Urinary bladder (tissue), 4 donors: Measurements from ENCODE around the gene SNRPA1. TPM values are rescaled to one million over a fixed set of nuclear protein-coding genes. Genes with fewer than 3 reads are reported as not detected.
A peak's percentile ranks its signal among the peaks of the same experiment; 100 is the strongest.

Experiments used
- DNase-seq: peaks from one replicate; pipeline ENCODE4 v3.0.0-alpha.2; 2015; ENCODE audit errors: extremely low spot score
- H3K27ac ChIP-seq: one replicate; pipeline ENCODE4 v1.5.1; 2013; ENCODE audit warnings: low read depth, mild to moderate bottlenecking, moderate library complexity
- H3K36me3 ChIP-seq: one replicate; pipeline ENCODE4 v1.6.1; 2013; ENCODE audit warnings: mild to moderate bottlenecking, moderate library complexity; ENCODE audit not compliant: insufficient read depth
- H3K4me1 ChIP-seq: one replicate; pipeline ENCODE4 v1.6.1; 2013; ENCODE audit warnings: mild to moderate bottlenecking, moderate library complexity; ENCODE audit not compliant: insufficient read depth
- H3K4me3 ChIP-seq: one replicate; pipeline ENCODE4 v1.5.1; 2013; ENCODE audit warnings: low read depth, low read length
- WGBS: extraction: QIAGEN DNeasy Blood & Tissue Kit; methylation state at CpG from one replicate; pipeline ENCODE4 v1.1.7; 2013; 5-methylcytosine and 5-hydroxymethylcytosine counted together
- polyA plus RNA-seq: library from polyadenylated mRNA; stranded (reverse); fragments of 200-250 nt; gene quantifications from one replicate; pipeline ENCODE4 v1.2.3, GENCODE V29; 2013
- total RNA-seq: library from RNA; depleted of rRNA; stranded (reverse); fragments of >200 nt; gene quantifications from one replicate; pipeline ENCODE4 v1.2.3, GENCODE V29; 2014
- donor health status: healthy with polysubstance abuse.
- donor health status: healthy.

Gene SNRPA1
- total and polyA plus RNA-seq, 2 donors: 18.5 to 32.2 TPM

DNA sequence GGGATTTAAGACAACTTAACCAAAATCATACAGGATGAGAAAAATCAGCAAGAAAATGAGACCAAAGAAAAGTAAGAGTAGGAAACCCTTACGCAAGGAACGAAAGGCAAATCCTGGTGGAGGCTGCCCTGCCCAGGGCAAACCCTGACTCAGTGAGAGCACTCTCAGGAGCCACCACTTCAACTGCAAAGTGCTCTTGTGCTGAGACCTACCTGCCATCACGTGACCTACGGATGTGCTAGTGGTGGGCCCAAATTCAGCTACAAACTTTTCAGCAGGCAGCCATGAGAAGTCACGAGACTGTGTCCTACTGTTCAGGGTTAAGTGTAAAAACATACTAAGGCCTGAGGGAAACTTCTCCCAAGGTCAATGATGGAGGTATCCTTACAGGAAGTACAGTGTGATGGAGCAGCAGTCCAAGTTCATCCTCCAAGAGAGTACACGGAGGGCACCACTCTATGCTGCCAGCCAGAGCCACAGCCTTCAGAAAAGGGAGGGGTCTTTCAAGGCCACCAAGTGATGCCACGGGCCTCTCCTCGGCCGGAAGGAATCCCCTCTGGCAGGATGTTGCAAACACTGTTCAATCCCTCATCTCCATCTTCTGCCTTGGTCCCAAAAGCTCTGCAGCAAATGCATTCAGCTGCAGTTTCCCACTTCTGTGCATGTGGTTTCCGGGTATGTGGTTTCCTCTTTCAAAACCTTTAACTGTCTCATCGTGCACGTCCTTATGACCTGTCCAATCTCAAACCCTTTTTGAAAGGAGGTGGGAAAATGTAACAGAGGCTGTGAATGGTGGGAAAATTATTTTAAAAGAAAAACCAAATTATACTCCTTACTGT, 52.7 kb downstream of the SNRPA1 start:
- no peak for DNase-seq
- H3K27ac ChIP-seq: no peak overlapping the region
- no peaks in the 10 kb centered on the region for H3K36me3 ChIP-seq
- peaks cover 1% of the 10 kb centered on the region for H3K4me1 ChIP-seq
- H3K4me3 ChIP-seq: no peak overlapping the region
- WGBS: 50% methylated on average over 12 of the region's 12 CpGs

DNA sequence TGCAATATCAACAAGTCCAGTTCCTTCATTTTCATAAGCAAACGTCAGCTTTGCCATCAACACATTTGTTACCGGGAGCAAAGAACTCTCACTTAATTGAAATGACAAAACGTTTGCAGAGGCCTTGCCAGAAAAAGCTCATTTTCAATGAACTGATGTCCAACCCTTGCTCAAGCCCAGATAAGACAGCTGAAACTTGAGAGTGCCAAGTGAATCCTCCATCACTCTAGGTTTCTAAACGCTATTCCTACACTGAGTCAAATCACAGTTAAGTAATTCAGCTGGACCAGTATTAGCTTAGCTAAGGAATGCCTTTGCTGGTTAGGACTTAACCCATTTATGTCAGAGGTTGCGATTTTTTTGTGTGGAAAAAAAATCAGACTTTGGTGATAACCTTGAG, 54.7 kb downstream of the SNRPA1 start:
- H3K4me1 ChIP-seq: peaks cover 1% of the 10 kb centered on the region
- 47% methylated on average over 5 of the region's 5 CpGs for whole genome bisulfite sequencing
- DNase-seq: no peak
- no peak overlapping the region for H3K27ac ChIP-seq
- H3K4me3 ChIP-seq: no peak overlapping the region
- no peaks in the 10 kb centered on the region for H3K36me3 ChIP-seq

DNA sequence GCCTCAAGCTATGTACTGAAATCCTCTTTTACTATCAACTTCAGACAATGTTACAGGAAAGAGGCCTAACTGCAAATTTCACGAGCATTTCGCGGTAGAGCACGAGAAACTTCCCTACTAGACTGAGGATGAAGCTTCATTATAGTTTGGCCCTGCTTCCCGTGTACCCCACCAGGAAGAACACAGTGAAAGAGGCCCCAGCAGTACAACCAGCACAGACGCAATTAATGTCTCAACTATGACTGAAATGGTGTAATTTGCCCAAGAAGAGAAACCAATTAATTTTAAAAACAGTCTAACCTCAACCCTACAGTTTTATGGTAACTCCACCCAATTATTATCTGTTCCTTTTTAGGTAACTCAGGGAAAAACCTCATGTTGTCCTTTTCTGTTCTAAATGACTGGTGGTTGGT, 55.3 kb downstream of the SNRPA1 start:
- Histone ChIP-seq H3K4me3 (no peak overlapping the region), H3K4me1 (peaks cover 2% of the 10 kb centered on the region), H3K27ac (no peak overlapping the region), H3K36me3 (no peaks in the 10 kb centered on the region)
- no peak for DNase-seq
- WGBS: 54% methylated on average over 6 of the region's 6 CpGs

DNA sequence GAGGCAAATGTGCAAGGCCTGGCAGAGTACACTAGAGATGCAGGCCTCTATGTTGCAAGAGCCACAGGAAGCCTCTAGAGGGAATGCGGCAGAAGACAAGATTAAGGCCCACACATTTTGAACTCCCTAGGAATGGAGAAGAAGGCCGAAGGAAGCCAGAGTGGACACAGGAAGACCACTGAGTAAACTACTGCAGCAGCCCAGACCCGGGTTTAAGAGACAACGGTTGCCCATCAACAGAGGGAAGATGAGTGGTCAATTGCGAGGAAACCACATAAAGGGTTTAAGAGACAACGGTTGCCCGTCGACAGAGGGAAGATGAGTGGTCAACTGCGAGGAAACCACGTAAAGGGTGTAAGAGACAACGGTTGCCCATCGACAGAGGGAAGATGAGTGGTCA, 57.8 kb downstream of the SNRPA1 start:
- H3K4me1 ChIP-seq: peaks cover 2% of the 10 kb centered on the region
- no peak overlapping the region for H3K4me3 ChIP-seq
- 89% methylated on average over 12 of the region's 12 CpGs for WGBS
- no peak overlapping the region for H3K27ac ChIP-seq
- no peaks in the 10 kb centered on the region for H3K36me3 ChIP-seq
- no peak for DNase-seq

DNA sequence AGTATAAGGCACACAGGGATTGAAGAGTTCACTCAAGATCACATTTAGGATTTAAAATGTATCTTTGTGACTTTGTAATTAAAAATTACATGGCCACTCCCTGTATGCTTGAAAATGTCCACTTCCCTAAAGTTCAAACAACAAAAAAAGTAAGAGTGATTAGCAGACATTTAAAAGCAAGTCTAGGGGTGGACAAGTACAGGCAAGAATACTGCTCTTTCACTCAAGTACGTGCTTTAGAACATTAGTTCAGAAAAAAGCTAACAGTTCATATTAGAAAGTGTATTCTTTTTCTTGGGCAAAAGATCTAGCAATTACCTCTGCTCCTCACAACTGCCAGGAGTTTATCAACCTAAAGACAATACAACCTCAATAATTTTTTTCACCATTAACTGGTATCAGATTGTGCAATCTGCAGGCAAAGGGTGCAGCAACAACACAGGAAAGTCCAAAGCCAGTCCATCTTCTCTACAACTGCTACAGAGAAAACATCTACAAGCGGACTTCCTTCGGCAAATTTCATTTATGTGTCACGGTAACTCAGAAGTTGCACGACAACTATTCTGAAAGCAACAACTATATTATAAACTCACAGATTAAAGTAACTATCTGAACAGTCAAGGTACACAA, 61.3 kb downstream of the SNRPA1 start:
- no peak for DNase-seq
- H3K27ac ChIP-seq: peak overlapping the region; percentile 16
- 79% methylated on average over 5 of the region's 5 CpGs for WGBS

DNA sequence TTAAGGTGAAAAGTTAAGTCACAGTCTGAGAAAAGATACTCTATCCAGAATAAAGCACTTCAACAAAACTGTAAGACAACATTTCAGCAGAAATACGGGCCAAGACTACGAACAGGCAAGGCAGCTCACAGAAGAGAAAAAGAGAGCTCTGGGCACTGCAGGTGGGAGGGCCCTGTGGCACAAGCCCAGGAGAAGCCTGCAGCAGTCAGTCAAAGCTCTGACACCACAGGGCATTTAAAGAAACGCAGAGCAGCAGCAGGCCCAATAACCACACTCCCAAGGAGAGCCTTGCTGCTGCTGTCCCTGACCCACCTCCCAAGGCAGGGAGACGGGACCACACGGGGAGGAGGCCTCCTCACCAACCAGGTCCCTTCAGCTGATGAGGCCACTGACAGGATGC, 62.4 kb downstream of the SNRPA1 start:
- Histone ChIP-seq H3K36me3 (no peaks in the 10 kb centered on the region), H3K4me3 (no peak overlapping the region), H3K4me1 (peaks cover 2% of the 10 kb centered on the region), H3K27ac (no peak overlapping the region)
- 62% methylated on average over 5 of the region's 5 CpGs for WGBS
- DNase-seq: no peak

More for the DNA sequence above, 61.3 kb downstream of the SNRPA1 start:
- Histone ChIP-seq H3K4me1 (peaks cover 2% of the 10 kb centered on the region), H3K36me3 (no peaks in the 10 kb centered on the region), H3K4me3 (no peak overlapping the region)

Other genes starting within 250 kb of the SNRPA1 start
- gene CHSY1, start 43.2 kb downstream of the SNRPA1 start, total RNA-seq: 42.6 TPM
- gene CHSY1, start 43.2 kb downstream of the SNRPA1 start, polyA plus RNA-seq: 18.7 TPM
- gene SELENOS, start 17.8 kb downstream of the SNRPA1 start, total RNA-seq: 40.7 TPM
- 87.5 TPM for gene SELENOS, start 17.8 kb downstream of the SNRPA1 start, polyA plus RNA-seq
- 14.1 TPM for gene PCSK6, start 194.5 kb upstream of the SNRPA1 start, total RNA-seq
- 2.5 TPM for gene PCSK6, start 194.5 kb upstream of the SNRPA1 start, polyA plus RNA-seq